GM18526 (cell line): ENCODE measurements around the gene LRP1.

ENCODE experiments used
- POLR2A ChIP-seq: IDR thresholded peaks from 3 replicates; pipeline ENCODE4 v1.6.1; 2011; ENCODE audit not compliant: insufficient read length; ENCODE audit errors: extremely low read depth

The LRP1 gene

DNA sequence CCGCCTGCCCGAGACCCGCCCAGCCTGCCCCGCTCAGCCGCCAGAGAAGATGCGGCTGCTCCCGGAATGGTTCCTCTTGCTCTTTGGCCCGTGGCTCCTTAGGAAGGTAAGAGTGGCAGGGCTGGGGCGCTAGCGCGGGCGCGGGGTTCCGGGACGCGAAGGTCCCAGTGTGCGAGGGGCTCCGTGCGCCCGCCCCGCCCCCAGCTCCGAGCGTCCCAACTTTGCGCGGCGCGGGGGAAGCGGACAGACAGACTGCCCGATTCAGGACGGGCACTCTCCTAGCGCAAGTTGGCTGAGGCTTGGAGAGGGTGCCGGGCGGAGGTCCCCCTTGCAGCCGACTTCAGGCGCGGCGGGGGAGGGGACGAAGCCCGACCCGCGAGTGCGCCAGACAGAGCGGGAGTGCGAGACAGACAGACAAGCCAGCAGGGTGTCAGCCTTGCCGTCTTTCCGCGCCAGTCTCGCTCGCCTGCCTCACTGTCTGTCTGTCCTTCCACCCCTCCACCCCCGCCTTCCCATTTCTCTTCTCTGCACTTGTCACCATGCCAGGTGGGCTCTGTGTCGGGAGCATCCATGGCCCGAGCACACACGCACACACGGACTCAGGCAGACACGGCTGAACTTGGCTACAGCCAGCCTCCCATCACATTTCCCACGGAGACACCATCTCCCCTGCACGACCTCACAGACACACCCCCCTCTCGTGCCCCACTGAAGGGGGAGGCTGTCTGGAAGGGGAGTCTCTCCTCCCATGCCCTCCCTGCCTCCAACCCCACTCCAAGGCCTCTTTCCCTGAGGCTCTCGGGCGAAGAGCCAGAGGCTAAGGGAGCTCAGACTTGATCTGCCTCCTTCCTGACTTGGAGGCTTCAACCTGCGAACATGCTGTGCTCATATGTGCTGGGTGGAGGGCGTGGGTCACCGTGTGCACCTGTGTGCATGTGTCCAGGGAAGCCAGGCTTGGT, 88.9 kb downstream of the LRP1 start:
- TF ChIP-seq POLR2A = no peak

DNA sequence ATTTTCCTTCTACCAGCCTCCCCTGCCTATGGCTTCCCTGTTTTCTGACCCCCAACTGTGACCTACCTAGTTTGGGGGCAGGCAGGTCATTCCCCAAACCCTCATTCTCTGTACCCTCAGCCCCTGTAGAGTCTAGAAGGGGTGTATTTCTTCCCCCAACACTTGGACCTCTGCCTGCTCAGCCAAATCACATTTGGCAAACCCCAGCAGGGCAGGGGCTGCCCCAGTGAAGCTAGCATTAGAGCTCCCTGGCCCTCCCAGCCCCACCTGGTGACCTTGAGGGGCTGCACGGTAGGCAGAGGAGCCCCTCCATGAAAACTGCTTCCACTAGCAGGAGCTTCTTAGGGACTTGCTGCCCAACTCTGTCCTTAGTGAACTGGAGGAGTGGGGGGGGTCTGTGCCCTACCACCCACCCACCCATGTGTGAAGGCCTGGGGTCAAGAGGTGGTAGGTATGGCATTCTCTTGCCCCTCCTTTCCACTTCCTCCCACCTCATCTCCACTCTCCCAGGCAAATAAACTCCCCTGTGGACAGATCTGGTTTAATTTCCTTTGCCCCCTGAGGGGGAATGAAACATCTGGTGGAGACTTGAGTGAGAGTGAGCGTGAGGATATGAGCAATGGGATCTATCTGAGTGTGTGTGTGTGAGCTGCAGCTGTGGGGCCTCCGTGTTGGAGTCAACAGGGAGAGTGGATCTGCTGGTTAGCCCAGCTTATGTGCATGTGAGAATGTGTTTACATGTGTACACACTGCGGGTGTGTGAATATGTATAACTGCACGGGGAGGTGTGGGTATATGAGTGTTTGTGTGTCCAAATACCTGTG, 90.0 kb downstream of the LRP1 start:
- TF ChIP-seq POLR2A = no peak

DNA sequence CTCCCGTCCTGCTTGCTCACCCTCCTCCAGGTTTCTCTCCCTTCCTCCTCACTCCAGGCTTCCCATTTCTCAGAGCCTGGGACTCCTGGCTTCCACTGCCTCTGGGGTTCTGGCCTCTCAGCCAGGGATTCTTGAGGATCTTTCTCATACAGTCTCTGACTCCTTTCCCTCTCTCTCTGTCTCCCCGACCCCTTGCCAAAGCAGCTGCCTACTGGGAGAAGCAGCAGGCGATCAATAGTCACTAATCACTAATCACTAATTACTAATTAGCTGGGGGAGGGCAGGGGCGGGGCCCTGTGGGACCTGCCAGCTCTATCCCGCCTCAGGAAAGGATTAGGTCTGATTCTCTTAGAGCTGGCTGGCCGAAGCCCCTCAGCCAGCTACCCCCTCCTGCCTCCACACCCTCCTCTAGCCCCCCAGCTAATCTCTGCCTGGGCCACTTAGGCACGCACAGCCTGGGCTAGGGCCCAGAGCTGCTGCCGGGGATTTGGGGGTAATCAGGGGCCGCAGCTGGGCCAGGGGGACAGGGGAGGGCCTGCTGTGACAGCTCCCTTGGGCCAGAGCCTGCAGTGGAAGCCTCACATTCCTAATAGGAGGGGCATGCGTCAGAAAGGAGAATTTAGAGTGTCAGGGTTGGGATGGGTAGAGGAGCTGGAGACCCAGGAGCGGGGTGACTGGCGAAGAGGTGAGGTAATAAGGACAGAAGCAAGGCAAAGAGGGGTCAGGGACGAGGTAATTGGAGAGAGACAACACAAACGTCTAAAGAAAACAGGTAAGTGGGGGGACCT, 91.1 kb downstream of the LRP1 start:
- no peak for TF ChIP-seq POLR2A

DNA sequence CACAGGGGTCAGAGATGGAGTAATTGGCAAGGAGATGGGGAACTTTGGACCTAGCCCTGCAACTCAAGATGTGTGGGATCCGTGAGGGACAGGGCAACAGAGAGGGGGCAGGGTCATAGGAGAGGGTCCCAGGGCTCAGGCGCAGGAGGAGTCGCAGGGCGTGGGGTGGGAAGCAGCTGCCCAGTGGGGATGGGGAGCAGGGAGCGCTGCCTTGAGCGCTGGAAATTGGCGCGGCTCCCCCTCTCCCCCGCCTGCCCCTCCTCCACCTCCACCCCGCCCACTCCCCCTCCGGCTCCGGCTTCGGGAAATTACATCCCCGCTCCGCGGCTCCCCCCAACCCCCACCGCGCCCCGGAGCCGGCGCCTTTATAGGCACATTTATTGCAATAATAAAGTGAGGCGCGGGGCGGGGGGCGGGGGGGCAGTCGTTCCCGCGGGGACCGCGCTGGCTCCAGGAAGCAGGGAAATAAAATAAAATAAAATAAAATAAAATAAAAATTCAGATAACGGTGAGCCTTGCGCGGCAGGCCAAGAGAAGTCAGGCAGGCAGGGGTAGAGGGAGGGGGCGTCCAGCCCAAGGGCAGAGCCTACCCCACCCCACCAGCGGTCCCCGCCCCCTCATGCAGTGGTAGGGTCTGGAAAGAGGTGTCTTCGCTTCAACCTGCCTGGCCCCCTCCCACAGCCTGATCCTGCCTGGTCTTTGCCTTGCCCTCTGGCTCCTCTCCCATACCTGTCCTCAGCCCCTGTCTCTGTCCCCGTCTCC, 91.9 kb downstream of the LRP1 start:
- no peak for TF ChIP-seq POLR2A

DNA sequence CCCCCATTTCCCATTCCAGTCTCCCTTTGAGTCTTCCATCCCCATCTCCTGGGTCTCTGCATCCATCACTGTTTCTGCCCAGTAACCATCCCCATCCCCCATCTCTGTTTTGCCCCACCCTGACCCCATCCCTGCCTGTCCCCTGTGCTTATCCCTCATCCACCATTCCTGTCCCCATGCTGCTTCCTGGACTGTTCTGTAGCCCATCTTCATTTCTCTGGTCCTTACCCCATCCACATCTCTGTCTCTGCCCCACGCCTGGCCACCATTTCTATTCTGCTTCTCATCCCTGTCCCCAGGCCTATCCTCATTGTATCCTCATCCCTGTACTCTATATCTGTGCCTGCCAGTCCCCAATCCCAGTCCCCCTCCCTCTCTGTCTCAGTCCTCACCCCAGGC, 92.5 kb downstream of the LRP1 start:
- no peak for TF ChIP-seq POLR2A

DNA sequence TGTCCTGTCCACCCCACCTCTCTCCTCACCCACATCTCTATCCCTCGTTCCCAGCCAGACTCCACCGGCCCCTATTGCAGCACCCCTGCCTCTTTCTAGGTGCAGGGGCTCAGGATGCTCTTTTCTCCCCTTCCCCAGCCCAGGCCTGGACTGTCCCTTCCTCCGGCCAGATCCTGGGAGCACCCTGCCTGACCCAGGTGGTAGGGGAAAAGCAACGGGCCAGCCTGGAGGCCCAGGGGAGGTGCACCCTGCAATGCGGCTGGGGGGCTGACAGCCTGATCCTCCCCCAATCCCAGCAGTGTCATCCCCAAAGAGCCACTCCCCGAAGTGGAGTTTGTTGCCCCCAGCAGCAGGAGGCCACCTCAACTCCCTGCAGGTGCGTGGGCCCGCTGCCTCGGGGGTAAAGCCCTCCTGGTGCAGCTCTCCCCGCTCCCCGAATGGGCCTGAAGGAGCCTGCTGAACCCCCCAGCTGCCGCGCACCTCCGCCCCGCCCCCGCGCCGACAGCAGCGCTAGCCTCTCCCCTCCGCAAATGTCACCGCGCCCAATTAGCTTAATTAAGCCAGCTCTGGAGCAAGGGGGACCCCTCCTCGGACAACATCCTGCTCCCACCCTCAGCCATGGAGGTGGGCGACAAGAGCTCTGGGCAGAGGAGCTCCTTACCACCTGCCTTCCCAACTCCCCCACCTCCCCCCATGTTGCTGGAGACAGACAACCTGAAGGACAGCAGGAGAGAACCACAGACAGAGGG, 93.1 kb downstream of the LRP1 start:
- TF ChIP-seq POLR2A = no peak

GRCh38 chr12:57222286-57223190, 94.3 kb downstream of the LRP1 start:
- no peak for TF ChIP-seq POLR2A

DNA sequence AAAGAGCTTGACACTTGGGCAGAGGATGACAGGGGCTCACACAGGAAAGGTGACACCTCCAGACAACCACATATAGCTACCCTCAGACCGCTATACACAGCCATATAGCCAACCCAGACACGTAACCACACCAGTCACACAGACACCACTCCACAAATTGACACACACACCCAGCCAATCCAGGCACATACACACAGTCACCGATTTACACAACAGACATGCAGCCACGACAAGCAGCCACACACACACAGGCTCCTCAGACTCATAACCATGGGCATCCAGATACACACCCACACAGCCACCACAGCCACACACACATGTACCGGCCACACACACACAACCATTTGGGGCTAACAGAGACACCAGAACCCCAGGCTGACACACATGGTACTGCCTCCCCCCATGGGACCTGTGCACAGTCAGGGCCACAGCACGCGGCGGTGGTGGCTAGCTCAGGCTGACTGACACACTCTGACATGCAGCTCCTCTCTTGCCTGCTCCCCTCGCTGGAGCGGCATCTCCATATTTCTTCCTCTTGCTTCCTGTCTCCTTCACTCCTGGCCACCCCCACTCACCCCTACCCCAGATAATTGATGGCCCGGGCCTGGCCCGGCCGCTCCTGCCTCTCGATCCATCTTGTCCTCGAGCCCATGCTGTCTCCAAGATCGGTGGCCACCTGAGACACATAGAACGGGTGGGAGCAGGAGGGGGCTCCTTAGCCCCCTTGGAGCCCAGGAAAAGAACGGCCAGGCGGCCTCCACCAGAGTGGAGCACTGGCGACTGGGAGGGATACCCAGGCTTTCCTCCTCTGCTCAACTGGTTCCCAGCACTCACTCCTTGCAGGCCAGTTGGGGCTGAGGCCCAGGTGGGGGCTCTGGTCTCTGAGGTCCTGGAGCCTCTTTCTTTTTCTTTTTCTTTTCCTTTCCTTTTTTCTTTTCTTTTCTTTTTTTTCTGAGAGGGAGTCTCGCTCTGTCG, 95.2 kb downstream of the LRP1 start:
- no peak for TF ChIP-seq POLR2A

GRCh38 chr12:57224278-57224972, 96.1 kb downstream of the LRP1 start:
- TF ChIP-seq POLR2A = no peak

- TF ChIP-seq POLR2A = no peak
Observed at GRCh38 chr12:57224973-57225679, 96.8 kb downstream of the LRP1 start.
